Cerebellar cortex (tissue), 1 donor: ENCODE data around the gene MACF1.
A peak's percentile ranks its signal among the peaks of the same experiment; 100 is the strongest.

Experiments used
- DNase-seq: peaks from one replicate; pipeline ENCODE4 v3.0.0-alpha.2; 2015; ENCODE audit warnings: low spot score

The MACF1 gene

DNA sequence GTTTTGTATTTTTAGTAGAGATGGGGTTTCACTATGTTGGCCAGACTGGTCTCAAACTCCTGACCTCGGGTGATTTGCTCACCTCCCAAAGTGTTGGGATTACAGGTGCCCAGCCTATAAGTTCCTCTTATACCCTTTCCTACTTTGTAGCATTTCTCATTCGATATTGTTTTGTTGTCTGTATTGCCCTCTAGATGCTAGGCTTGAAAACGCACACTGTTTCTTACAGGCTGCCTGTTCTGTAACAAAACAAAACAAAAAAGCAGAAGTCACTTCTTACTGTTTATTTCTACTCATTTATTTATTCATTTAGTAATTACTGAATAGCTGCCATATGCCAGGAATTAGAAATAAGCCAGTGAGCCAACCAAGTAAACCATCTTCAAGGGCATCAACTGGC lies 150.1 kb downstream of the MACF1 start:
- no peak for DNase-seq

DNA sequence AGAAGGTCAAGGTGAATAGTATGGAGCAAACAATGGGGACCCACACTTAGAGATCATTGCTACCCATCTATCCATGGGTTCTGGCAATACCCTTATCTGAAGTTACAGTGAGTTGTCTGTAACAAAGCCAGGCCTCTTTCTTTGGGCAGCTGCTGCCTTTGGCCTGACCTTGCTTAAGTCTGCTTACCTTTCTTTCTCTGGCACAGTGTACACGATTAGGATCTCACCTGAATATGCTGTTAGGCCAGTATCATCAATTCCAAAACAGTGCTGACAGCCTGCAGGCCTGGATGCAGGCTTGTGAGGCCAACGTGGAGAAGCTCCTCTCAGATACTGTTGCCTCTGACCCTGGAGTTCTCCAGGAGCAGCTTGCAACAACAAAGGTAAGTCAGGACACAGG lies 154.0 kb downstream of the MACF1 start:
- DNase-seq, result no peak

DNA sequence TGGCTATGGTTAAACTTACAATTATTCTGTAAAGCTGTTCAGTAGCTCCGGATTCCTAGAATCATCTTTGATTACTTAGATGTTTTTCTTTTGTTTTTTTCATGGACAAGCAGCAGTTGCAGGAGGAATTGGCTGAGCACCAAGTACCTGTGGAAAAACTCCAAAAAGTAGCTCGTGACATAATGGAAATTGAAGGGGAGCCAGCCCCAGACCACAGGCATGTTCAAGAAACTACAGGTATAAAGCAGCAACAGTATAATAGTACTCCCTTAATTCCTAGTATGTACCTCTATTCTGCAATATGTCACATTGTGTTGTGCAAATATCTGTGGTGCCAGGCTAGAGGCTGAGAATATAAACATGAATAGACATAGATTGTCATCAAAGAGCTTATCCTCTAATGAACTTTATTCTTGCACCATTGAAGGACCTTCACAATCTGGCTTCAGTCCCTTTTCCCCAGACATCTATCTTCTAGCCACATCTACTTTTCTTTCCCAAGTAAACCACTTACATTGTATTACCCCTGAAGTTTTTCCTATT lies 154.6 kb downstream of the MACF1 start:
- peak; percentile 60 for DNase-seq

DNA sequence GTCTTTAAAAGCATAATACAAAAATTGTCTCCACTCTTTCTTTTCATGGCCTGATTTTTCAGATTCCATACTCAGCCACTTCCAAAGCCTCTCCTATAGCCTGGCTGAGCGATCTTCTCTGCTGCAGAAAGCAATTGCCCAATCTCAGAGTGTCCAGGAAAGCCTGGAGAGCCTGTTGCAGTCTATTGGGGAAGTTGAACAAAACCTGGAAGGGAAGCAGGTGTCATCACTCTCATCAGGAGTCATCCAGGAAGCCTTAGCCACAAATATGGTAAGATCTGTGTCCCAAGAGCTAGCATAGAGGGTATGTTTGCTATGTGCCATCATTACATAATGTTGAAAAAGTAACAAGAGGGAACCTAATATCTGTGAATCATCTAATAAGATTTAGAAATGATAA lies 156.2 kb downstream of the MACF1 start:
- DNase-seq, result no peak

DNA sequence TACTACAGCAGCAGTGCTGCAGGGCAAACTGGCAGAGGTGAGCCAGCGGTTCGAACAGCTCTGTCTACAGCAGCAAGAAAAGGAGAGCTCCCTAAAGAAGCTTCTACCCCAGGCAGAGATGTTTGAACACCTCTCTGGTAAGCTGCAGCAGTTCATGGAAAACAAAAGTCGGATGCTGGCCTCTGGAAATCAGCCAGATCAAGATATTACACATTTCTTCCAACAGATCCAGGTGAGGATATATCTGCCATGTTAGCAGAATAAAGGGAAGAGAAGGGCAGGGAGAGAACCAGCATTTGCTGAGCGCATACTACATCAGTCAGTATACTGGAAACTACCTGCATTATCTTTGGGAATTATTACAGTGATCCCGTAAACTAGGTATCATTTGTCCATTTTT lies 157.0 kb downstream of the MACF1 start:
- no peak for DNase-seq

DNA sequence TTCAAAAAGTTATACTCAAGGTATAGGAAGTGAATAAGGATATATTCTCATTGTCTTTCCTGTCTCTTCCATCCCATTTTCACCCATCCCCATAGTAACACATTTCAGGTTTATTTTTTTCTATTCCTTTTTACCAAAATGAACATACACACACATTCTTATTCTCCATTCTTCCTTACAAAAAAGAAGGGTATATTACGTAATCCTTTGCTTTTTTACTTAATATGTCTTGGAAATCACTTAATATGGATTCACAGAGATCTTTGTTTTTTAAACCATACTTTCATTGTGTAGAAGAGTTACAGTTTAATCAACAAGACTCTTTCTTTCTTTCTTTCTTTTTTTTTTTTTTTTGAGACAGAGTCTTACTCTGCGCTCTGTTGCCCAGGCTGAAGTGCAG lies 158.8 kb downstream of the MACF1 start:
- DNase-seq, result no peak

DNA sequence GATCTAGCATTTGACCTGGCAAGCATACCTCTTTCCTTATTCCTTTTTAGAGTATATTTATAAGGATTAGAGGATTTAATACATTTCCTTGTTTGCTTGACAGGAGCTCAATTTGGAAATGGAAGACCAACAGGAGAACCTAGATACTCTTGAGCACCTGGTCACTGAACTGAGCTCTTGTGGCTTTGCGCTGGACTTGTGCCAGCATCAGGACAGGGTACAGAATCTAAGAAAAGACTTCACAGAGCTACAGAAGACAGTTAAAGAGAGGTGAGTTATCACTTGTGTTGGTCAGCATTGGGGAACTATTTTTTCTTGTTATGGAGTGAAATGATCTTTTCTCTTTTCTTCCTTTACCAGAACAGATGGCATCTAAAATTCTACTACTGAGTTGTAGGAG lies 163.6 kb downstream of the MACF1 start:
- DNase-seq, result no peak

DNA sequence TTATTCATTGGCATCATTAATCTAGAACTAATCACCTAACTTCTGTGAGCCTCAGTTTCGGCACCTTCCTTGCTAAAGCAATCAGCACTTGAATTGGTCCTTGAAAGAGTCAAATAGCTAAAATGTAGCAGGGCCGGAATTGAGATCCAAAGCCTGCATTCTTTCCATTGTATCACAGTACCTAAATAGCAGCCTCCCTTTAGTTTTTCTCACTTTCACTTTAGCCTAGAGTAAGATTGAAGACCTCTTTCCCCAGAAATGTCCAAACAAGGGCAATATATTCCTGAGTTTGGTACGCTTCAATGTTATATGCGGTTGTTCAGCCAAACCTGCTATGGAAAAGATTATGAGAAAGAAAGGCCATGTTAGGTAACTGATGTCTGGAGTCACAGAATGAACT lies 165.1 kb downstream of the MACF1 start:
- no peak for DNase-seq

DNA sequence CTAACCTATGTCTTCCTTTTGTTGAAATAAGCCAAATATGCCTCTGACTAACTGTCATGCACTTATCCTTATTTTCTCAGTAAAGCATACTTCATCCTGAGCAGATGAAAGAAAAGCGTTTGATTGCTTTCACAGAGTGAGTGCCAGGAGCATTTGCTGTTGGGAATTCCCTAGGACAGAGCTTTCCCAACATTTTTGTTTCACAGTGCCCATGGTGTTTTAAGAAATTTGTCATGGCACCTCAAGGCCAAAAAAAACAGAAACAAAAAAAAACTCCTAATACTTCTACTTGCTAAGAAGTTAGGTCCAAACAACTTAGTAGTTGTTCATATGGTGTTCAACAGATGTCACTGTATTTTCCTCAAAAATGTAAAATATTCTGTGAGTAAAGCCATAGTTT lies 166.1 kb downstream of the MACF1 start:
- no peak for DNase-seq

DNA sequence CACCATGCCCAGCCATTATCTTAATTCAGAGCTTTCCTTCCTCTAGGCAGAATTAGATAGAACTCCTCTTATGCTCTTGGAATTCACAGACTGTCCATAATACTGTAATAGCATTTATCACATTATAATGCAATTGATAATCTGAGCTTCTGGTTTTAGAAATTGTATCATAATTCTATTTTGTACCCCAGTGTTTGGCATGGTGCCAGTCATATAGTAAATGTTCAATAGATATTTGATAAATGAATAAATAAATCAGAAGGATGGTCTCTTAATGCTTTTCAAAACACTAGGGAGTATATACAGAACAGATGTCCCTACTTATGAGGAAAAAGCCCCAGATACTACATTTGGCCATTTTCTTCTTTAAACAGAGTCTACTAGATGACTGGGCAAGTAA lies 167.6 kb downstream of the MACF1 start:
- no peak for DNase-seq

DNA sequence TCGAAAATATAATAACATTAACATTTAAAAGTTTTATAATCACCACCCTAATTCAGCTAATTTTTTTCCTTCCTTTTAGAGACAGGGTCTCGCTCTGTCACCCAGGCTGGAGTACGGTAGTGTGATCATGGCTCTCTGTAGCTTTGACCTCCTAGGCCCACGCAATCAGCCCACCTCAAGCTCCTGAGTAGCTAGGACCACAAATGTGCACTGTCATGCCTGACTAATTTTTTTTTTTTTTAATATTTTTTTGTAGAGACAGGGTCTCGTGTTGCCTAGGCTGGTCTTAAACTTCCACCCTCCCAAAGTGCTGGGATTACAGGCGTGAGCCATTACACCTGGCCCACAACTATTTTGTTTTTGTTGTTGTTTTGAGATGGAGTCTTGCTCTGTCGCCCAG lies 172.2 kb downstream of the MACF1 start:
- no peak for DNase-seq

DNA sequence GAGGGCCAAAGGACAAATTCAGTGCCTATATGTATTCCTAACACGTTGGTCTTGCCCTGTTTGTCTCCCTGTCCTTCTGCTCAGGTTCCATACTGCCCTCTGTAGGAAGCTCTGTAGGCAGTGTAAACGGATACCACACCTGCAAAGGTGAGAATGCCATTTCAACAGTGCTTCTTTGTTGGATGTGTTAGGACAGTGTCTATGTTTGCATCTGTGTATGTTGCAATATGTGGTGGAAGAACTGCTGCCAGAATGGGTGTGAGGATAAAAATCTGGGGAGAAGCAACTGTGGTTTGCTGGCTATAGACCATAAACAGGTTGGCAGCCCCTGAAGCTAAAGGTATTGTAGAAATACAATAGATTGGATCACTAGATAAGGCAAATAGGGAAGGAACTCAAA lies 173.9 kb downstream of the MACF1 start:
- DNase-seq, result peak; percentile 30

DNA sequence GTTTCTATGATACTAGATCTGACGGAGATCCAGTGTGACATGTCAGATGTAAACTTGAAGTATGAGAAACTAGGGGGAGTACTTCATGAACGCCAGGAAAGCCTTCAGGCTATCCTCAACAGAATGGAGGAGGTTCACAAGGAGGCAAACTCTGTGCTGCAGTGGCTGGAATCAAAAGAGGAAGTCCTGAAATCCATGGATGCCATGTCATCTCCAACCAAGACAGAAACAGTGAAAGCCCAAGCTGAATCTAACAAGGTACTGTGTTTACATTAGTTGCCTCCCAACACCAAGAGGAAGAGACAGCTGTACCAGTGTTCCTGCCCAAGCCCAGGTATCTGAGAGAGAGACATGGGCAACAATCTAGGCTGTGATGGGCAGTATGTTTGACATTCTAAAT lies 174.7 kb downstream of the MACF1 start:
- no peak for DNase-seq

DNA sequence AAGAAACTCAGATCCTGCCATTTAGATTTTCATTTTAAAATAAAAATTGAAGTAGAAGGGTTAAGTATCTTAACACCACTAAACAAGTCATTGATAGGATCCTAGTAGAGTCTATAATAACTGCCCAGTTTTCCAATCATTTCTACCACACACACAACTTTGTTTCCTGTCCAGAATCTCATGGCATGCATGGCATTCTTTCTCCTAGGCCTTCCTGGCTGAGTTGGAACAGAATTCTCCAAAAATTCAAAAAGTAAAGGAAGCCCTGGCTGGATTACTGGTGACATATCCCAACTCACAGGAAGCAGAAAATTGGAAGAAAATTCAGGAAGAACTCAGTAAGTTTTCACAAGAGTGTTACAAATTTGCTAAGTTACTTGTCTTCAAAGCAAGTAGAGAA lies 175.5 kb downstream of the MACF1 start:
- DNase-seq, result no peak

DNA sequence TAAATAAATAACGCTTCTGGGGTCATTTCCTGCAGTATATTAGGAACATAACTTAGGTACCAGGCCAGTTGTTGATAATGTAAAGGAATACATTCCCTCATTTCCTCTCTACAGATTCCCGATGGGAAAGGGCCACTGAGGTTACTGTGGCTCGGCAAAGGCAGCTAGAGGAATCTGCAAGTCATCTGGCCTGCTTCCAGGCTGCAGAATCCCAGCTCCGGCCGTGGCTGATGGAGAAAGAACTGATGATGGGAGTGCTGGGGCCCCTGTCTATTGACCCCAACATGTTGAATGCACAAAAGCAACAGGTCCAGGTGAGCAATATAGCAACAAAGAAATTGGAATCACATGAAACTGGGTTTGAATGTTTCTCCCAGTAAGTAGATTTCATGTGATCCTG lies 177.3 kb downstream of the MACF1 start:
- DNase-seq, result no peak

DNA sequence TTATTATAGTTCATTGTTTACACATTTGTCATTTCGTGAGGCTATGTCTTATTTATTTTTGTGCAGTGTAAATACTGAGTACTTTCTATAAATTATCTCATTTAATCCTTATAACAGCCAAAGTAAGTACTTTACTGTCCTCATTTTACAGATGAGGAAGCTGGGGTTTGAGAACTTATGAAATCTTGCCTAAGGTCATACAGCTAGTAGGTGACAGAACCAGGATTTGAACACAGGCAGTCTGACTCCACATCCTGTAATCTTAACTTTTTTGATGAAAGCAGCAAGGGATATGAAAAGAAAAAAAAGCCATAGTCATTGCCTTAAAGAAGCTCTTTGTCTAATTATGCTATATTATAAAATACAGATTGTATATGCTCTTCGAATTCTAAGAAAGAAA lies 179.8 kb downstream of the MACF1 start:
- no peak for DNase-seq

DNA sequence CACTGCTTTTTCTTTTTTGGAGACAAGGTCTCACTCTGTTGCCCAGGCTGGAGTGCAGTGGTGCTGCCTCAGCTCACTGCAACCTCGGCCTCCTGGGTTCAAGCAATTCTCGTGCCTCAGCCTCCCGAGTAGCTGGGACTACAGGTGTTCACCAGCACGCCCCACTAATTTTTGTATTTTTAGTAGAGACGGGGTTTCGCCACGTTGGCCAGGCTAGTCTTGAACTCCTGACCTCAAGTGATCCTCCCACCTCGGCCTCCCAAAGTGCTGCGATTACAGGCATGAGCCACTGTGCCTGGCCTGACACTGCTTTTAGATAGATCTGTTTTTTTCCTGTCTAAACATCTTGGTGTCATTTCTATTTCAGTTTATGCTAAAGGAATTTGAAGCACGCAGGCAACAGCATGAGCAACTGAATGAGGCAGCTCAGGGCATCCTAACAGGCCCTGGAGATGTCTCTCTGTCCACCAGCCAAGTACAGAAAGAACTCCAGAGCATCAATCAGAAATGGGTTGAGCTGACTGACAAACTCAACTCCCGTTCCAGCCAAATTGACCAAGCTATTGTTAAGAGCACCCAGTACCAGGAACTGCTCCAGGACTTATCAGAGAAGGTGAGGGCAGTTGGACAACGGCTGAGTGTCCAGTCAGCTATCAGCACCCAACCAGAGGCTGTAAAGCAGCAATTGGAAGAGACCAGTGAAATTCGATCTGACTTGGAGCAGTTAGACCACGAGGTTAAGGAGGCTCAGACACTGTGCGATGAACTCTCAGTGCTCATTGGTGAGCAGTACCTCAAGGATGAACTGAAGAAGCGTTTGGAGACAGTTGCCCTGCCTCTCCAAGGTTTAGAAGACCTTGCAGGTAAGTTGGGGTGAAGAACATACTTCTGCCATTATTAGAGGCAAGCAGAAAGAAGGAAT lies 180.8 kb downstream of the MACF1 start:
- DNase-seq, result no peak

DNA sequence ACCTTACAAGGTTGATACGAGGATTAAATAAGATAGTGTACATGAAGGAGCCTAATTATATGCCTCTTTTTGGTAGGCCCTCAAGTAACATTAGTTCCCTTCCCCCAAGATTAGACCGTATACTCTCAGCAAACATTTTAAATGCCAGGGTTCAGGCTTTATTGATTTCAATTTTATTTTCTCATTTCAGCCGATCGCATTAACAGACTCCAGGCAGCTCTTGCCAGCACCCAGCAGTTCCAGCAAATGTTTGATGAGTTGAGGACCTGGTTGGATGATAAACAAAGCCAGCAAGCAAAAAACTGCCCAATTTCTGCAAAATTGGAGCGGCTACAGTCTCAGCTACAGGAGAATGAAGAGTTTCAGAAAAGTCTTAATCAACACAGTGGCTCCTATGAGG lies 182.5 kb downstream of the MACF1 start:
- DNase-seq, result no peak

DNA sequence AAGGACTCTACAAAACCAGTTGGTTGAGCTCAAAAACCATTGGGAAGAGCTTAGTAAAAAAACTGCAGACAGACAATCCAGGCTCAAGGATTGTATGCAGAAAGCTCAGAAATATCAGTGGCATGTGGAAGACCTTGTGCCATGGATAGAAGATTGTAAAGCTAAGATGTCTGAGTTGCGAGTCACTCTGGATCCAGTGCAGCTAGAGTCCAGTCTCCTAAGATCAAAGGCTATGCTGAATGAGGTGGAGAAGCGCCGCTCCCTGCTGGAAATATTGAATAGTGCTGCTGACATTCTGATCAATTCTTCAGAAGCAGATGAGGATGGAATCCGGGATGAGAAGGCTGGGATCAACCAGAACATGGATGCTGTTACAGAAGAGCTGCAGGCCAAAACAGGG lies 183.0 kb downstream of the MACF1 start:
- no peak for DNase-seq

DNA sequence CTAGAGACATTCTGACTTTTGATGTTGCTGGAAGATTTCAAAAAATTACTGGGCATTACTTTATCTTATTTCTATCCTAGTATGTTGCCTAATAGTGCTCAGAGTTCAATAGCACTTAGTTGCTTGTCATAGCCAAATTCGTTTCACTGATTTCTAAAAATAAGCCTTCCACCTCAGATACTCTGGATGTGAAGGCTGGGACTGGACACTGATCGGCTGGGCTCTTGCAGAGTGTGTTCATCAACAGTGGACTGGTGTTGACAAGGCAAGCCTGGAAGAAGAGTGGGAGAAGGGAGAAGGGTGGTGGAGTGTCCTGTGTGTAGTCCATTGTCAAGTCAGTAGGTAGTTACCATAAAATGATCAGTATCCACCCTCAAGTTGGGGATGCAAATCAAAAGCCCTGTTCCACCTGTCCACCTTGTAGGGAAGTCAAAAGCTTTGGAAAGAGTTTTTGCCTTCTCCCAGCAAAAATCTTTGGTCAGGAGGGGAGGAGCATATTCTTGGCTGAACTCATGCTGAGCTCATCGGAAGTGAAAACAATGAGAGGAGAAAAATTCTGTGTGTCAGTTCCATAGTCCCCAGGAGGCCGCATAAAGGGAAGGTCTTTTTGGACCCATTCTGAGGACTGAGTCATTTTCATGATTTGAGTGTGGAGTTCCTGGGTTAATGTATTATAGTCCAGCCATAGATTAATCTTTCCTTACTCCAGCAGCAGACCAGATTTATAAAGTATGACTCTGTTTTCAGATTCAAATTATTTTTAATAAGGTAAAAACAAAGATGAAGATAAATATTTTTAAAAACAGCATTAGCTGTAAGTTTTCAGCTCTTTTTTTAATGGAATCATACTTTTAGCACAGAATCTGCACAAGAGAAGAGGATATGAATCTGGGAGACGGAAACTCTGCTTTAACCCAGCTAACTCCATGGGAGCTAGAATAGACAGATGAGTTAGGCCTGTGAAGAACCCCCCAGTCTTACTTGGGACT lies 187.5 kb downstream of the MACF1 start:
- peak; percentile 37 for DNase-seq

DNA sequence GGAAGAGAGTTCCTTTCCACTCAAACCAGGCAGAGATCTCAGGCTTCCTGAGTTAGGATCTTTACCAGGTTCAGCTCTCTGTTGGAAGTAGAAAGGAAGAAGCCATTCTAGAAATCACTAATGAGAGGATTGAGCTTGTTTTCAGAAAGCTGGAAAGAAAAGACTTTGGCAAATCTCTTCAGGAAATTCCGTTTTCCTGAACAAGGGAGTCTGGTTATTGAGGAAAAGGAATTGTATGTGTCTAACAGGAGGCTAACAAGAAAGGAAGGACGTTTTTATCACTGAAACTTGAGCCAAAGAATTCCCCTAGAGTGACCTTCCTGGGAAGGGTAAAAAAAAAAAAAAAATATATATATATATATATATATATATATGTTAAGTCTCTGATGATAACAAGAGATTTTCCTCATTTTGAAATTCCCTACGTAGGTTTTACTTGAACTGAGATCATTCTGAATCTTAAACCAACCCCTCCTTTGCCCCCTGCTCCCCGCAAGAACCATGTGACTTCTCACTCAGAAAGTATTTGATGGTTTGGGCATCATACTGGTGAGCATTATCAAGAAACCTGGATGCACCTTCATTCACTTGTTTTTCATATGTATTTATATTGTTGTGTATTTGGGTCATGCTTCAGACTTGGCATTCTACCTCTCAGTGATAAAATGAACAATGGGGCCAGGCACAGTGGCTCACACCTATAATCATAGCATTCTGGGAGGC lies 188.5 kb downstream of the MACF1 start:
- no peak for DNase-seq

DNA sequence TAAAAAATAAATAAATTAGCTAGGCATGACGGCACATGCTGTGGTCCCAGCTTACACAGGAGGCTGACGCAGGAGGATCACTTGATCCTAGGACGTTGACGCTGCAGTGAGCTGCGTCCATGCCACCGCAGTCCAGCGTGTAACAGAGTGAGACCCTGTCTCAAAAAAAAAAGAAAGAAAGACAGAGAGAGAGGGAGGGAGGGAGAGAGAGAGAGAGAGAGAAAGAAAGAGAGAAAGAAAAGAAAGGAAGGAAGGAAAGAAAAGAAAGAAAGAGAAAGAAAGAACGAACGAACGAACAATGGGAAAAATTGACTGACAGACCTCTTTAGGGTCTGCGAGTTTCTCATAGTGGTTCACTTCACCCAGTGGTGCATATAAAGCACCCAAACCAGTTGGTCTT lies 189.2 kb downstream of the MACF1 start:
- DNase-seq, result no peak
